ENCODE data around the gene THSD7A.

Gene THSD7A

DNA sequence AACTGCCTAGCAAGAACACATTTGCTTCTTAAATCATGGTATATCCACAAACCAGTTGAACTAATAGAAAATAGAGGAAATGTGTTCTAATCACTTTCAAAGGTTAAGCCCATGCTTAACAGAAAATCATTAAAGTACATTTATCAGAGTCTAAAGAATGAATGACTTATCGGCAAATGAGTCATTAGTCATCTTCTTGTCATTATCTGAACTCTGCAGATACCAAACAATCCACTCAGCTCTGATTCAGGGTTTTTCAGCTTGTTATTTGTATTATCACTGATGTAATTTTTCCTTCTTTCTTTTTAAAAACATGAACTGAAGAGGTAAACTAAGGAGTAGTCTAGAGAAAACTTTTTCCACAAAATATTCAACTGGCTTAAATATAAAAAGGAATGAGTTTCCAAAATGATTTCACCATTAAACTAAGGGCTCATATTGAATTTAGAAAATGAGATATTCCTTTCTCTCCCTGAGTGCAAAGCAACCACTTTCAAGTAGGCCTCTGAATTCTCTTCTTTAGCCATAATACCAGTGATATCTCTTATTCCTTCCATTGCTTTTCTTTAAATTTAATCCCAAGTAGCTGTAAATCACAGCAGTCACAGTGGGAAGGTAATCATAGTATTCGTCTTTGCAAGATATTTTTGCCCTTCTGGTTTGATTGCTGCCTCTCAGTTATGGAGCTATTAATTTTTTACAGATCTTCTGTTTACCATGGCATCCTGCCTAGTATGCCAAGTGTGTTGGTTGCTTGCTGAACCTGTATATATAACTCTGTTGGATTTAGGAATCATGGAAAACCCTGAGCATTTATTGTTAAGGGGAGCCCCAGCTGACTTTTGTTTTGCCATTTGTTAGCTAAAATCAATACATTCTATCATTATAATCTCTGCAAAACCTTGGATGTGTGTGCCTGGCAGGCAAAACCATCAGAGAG is 125.1 kb downstream of the THSD7A start:
- no peak for DNase-seq (ENCODE audit: low read depth in 3 of 3)

DNA sequence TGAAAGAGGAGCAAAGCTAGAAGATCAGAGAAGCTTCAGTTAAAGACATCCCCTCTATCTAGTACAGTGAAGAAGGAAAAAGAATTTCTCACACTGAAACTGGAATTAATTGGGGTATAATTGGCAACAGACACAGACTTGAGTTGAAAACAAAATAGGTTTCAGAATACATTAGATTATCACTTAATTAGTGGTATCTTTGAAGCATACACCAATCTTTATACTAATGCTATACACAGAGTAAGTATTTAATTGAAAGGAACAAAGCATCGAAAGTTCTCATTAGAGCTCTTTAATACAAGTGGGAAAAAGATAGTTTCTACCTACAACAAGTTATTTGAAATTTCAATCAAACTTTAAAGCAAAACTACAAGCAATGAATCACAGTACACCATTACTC is 128.2 kb downstream of the THSD7A start:
- DNase-seq (ENCODE audit: low read depth in 3 of 3): no peak

DNA sequence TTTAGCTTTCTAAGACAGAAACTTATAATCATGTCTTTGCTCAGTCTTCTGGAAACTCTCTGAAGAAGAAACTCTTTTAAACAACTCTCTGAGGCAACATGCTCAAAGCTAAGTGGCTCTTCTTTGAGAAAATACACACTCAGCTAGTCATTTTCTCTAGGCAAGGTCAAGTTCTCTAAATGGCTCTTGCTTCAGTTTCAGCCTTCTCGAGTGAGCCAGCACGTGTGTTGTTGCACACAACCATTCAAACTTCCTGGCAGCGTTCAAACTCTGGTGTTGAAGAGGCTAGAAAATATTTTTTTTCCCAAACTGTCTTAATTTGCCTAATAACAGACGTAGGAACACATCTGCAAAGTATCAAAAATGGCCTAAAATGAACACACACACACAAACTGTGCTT is 129.1 kb downstream of the THSD7A start:
- no peak for DNase-seq (ENCODE audit: low read depth in 3 of 3)

DNA sequence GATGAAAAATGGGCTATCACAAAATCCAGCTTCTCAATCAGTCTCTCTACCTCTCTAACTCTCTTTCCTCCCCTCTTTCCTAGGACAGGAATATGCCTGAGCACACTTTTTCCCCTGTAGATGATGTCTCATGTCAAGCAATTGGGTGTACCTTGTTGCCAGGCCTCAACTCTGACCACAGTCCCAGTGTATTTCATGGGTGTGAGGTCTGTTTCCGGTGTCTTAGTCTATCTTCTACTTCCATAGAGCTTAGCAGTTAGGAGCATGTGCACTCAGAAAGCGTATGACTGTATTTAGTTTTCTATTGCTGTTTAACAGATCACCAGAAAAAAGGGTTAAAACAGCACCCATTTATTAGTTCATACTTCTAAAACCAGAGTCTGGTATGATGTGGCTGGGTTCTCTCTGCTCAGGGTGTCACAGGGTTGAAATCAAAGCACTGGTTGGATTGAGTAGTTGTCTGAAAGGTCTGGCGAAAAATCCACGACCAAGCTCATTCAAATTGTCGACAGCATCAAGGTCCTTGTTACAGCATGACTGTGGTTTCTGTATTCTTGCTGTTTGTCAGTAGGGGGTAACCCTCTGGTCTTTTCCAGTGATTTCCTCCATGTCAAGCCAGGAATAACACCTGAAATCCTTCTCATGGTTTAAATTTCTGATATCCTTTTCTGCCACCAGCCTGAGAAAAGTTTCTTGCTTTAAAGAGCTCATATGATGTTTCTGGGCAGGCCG is 130.0 kb downstream of the THSD7A start:
- no peak for DNase-seq (ENCODE audit: low read depth in 3 of 3)

DNA sequence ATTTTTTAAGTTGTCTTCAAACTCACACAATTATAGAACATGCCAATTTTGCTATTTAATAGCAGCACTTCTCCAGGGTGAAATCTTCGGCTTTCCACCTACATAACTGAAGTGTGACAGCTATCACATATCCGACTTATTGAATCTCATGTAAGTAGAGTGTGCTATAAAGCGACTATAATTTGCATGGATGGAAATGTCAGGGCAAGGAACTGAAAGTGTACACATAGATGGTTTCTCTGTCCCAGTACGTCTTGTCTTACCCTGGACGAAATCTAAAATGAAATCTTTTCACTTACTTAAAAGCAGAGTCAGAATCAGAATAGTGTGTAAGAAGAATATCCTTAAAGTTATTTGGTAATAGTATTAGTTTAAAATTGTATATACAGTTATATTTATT is 132.3 kb downstream of the THSD7A start:
- no peak for DNase-seq (ENCODE audit: low read depth in 3 of 3)

DNA sequence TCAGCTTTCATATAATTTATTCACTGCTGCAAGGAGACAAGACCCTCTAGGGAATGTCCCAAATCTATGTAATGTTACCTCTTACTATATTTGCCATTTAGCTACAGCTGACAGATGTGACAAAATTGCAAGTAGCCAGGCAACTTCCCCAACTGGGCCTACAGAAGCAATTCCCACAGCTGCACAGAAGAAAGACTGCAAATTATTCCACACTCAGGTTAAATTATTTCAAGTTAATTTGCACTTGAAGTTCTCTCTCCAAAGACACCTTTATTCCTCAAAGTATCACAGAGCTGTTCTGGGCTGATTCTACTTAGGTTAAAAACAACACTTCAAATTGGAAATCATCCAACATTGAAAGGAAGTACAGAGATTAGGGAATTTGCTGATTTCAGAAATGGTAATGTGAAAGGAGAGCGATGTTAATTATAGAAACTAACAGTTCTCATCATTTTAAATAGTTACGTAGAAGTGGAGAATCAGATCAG is 133.6 kb downstream of the THSD7A start:
- no peak for DNase-seq (ENCODE audit: low read depth in 3 of 3)

DNA sequence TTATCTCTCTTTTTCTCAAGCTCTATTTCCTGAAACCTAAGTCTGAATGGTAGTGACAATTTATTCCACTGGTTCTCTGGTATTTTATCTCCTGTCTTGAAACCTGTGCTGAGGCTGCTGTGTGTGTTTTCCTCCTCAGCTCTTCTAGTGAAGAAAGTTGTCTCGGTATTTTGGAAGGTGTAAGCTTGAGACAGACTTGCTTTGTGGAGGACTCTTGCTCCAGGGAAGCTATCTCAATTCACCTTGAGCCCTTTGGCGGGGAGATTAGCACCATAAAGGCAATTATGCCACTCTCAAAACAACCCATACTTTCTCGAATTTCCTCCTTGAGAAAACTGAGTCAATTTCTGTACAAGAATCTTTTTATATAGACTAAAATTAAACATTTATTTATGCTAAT is 141.6 kb downstream of the THSD7A start:
- no peak for DNase-seq (ENCODE audit: low read depth in 3 of 3)

DNA sequence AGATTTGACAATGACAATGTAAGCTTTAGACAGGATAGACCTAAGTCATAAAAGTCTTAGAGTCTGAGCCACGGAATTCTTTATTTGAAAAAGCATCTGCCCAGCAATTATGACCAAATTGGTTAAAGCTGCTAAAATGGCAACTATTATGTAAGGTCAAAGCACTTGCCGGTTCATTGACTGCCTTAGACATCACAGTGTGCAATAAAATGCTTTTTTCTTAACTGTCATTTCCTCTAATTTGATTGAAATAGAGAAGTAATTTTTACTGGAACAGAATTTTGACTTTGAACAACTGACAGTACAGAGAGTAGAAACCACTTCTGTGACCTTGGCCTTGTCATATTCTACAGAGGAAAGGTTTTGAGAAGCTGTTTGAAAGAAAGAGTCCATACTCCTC is 142.9 kb downstream of the THSD7A start:
- DNase-seq (ENCODE audit: low read depth in 3 of 3): no peak

DNA sequence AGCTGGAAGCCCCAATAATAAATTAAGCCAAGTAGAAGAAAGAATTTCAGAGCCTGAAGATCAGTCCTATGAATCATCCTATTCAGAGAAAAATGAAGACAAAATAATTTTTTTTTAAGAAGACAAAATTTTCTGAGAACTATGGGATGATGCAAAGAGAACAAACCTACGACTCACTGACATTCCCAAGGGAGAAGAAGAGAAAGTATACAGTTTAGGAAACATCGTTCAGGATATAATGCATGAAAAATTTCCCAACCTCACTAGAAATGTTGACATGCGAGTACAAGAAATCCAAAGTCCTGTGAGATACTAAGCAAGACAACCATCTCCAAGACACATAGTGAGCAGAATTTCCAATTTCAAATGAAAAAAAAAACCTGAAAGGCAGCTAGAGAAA is 150.5 kb downstream of the THSD7A start:
- no peak for DNase-seq (ENCODE audit: low read depth in 3 of 3)

DNA sequence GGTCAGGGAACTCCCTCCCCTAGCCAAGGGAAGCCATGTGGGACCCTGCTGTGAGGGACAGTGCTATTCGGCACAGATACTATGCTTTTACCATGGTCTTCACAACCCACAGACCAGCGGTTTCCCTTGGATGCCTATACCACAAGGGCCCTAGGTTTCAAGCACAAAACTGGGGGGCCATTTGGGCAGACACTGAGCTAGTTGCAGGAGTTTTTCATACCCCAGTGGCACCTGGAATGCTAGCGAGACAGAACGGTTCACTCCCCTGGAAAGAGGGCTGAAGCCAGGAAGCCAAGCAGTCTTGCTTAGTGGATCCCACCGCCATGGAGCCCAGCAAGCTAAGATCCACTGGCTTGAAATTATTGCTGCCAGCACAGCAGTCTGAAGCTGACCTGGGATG is 156.8 kb downstream of the THSD7A start:
- DNase-seq (ENCODE audit: low read depth in 3 of 3): no peak

DNA sequence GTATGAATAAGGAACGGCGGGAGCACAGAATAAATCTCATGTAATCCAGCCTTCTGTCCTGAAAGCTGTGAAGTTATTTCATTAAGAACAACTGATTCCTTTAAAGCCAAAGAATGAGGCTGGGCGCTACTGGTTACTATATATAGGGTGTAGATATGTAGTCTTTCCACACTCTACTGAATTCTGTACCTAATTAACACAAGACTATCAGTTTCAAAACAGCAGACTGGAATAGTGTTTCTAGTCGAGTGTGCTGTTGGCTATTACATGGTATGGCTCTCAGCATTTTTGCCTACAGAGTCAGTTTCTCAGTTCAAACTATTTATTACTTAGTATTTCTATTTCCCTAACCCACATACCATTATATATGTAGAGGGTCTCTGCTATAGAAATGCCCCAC is 163.3 kb downstream of the THSD7A start:
- no peak for DNase-seq (ENCODE audit: low read depth in 3 of 3)

DNA sequence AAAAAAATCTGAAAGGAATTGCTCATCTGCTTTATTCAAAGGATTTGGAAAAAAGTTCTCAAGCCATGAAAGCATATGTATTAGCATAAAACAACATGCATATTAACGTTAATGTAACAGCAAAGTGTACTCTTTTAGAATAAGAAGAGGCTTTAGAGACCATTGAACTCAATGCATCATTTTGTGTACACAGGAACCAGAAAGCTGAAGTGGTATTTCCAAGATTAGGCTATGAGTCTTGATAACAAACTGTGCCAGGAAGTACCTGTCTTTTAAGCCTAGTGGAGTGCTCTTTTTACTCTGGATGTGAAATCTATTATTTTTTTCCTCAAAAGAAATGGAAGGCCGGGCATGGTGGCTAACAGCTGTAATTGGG is 164.2 kb downstream of the THSD7A start:
- no peak for DNase-seq (ENCODE audit: low read depth in 3 of 3)

DNA sequence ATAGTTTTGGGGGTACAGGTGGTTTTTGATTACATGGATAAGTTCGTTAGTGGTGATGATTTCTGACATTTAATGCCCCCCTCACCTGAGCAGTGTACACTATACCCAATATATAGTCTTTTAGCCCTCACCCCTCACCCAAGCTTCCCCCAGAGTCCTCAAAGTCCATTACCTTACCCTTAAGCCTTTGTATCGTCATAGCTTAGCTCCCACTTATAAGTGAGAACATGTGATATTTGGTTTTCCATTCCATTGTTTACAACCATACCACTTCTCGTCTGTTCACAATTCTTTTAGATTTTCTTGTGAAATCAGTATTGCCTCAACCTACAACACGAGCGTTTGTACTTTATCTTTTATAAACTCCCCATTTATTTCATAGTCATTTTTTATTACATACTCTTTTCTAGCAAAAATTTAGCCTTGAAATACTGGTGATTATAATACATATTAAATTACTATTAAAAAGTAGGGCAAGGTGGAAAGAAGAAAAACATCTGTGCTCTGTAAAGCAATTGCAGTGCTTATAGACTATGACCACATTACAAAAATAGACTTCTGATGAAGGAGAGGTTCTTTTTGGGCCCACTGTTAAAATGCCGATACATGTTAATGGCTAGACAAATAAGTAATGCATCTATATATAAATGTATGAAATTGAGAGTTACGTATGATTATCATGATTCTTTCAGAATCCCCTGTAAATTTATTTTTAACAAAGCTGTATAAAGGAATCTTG is 164.8 kb downstream of the THSD7A start:
- no peak for DNase-seq (ENCODE audit: low read depth in 3 of 3)

DNA sequence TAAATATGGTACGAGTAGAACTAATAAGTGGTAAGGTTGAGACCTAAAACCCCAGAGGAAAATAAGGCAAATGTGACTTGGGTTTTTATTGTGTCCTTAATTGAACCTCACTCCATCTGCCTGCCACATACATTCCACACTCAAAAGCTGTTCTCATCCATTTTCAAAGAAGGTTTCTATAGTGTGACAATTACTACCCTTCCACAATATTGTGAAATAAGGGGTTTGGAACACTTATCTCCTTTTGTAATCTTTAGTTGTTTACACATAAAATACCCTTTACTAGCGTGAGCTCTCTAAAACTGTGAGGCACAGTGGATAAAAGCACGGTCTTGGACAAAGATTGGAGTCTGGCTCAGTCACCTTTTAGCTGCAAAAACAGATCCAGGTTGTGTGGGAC is 166.6 kb downstream of the THSD7A start:
- DNase-seq (ENCODE audit: low read depth in 3 of 3): no peak

DNA sequence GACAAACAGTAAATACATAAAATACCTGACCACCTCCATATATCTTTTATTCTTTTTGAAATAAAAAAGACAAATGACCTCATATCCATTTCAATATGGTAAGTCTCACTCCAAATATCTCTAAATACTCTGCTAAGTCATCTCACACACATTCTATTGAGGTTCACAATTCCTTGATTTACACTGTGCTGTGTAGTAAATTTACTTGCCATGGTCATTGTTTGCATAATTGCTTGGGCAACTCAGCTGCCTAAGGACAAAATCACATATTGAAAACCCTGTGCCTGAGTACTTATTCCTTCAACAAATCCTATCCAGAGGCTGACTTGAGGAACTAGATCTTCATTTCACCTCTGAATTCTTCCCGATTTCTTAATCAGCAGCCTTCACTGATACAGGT is 176.4 kb downstream of the THSD7A start:
- no peak for DNase-seq (ENCODE audit: low read depth in 3 of 3)

DNA sequence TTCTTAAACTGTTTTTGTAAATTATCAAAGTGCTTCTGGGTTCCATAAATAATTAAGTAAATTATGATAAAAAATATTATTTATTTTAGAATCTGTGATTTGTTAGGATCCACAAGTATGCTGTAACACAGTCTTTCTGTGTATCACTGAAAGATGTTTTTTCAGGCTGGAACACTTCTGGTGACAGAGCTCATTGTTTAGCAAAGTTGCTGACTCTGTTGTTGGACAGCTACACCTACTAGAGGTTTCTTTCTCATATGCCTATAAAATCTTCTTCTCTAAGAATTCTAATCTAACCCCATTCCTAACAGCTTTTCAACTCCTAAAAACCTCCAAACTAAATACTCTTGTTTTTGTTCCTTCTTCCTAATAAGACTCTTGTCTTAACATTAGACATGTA is 176.8 kb downstream of the THSD7A start:
- DNase-seq (ENCODE audit: low read depth in 3 of 3): no peak

DNA sequence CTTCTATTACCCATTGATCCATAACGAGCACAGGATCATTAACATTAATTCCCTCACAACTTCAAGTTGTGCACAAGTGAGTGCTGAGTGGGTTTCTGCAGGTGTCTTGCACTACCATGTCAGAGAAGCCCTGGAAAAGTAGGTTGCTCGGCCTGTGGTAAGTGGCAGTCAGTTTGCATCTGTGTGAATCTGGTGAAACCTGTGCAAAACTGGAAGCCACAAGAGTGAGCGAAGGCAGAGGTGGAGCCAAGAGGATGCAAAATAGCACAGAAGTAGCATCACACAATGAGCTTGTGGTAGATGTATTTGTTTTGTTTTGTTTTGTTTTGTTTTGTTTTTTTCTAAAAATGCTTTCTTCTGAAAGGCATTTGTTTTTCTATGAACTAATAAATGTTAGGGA is 181.5 kb downstream of the THSD7A start:
- no peak for DNase-seq (ENCODE audit: low read depth in 3 of 3)

DNA sequence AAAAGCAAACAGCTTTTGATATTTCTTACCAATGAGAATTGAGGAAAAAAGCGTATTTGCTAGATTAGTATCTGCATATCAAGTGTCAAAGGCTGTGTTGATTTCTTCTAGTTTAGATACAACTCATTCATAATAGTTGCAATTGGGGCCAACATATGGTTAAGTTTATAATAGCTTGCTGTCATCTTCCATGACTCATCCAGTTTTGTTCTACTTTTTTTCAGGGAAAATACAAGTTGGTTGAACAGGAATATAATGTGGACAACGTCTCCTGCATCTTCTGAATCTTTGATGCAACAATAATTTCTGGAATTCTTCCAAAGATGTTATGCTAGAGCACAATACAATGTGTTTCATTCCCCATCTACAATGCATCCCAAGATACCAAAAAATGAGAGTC is 182.0 kb downstream of the THSD7A start:
- DNase-seq (ENCODE audit: low read depth in 3 of 3): no peak

DNA sequence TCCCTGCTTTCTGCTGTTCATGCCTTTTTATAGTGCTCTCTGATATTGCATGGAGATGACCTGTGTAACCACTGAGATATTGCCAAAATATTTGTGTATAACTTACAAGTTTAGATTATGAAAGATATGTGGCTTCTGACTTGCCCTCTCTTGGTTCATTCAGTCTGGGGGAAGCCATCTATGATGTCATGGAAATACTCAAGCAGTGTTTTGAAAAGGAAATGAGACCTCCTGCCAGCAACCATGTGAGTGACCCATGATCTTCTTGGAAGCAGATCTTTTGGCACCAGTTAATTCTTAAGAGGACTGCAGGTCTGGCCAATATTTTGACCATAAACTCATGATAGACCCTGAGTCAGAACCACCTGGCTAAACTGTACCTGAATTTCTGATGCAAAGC is 183.0 kb downstream of the THSD7A start:
- DNase-seq (ENCODE audit: low read depth in 3 of 3): no peak

DNA sequence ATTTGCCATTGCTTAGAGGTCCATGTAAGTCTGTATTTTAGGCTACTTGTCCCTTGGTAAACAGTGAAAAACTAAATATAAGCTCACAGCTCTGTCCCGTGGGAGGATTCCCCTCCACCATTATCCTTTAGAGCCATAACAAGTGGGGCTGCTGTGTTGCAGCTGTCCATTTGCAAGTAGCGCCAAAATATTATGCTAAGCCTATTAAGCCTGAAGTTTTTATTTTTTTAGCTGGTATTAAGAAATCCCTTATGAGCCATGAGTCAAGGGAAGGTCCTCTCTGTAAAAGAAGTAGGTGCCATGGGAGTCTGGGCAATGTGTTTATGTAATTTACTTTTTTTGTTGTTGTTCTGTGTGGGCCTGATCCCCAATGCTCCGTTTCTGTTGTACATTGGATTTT is 183.9 kb downstream of the THSD7A start:
- no peak for DNase-seq (ENCODE audit: low read depth in 3 of 3)

DNA sequence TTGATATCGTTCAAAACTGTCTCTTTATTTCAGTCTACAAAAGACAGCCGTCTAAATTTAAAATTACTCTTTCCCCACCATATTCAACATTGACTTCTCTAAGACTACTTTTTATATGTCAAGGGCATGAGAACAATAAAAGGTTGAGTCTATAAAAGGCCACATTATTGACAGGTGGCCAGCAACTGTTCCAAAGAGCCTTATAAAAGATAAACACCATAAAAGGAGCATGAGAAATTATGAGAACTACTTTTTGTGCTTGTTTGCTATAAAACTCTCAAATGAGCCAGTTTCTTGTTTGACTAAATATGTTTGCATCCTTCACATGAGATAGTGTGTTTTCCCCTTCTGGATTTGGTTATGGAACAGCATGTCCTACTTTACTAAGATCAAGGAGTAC is 189.2 kb downstream of the THSD7A start:
- no peak for DNase-seq (ENCODE audit: low read depth in 3 of 3)

DNA sequence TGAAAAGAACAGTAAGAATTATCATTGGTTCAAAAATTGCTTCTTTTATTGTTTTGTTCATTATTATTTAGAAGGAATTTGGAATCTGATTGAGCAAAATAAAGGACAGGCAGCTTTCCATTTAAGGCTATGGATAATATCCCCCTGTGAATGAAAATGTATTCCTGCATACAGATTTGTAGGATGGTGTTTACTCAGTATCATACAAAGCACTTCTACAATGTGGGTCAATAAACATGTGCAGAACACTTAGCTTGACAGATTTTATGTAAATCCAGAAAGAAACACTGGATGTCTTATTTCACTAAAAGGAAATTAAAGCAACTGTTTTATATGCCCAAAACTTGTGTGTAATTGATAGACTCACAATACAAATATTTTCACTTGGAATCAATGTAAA is 189.7 kb downstream of the THSD7A start:
- DNase-seq (ENCODE audit: low read depth in 3 of 3): no peak

Measured in stimulated activated CD4-positive, alpha-beta T cell treated with anti-CD3 and anti-CD28 coated beads, TNF-alpha, amount 100 ng/mL, for 48 hours (primary cell).